K562 (cell line): Measurements from ENCODE around the gene MAMDC2. TPM values are rescaled to one million over a fixed set of nuclear protein-coding genes. Genes with fewer than 3 reads are reported as not detected.
A peak's percentile ranks its signal among the peaks of the same experiment; 100 is the strongest.

ENCODE experiments used
- ATAC-seq: fragments of 200-7000 bp; cut with Tn5 transposase; 3 replicates; pipeline ENCODE4 v1.9.1; 2020; ENCODE audit warnings: moderate library complexity
- BruUV-seq: library from RNA; stranded (reverse); fragments of 400-500 nt; replicated peaks from 2 replicates; lab custom pipeline; 2021; lab: Mats Ljungman, UMichigan
- CTCF ChIA-PET: fragments of 300-600 bp; formaldehyde crosslinking; extraction: SDS; loops from one replicate; lab custom pipeline; 2021; ENCODE audit warnings: low intra/inter-chr PET ratio; lab: Yijun Ruan, JAX
- POLR2A ChIA-PET: fragments of 300-600, 350-650 bp; sonication (Branson Sonifier 250); formaldehyde crosslinking; extraction: SDS; loops from one replicate; lab custom pipeline; 2021; ENCODE audit warnings: antibody characterized with exemption, inconsistent platforms; lab: Yijun Ruan, JAX
- DNase-seq, 4 experiments: peaks; one replicate each; pipeline versions ENCODE4 v3.0.0 to v3.0.0-alpha.2; 2011 to 2018; ENCODE audit warnings: low spot score in 3 of 4, mixed read lengths in 3 of 4; ENCODE audit errors: extremely low read depth in 1 of 4
- FAIRE-seq: peaks from 2 replicates; lab custom pipeline; 2011; peaks lifted over from hg19 to GRCh38; lab: Jason Lieb, UNC
- H2AFZ ChIP-seq: 2 replicates; pipeline ENCODE4 v1.6.0; 2011; ENCODE audit warnings: low read depth, low read length, control low read depth, inconsistent platforms
- H3K27ac ChIP-seq: fragments of 200-600 bp; 3 replicates; pipeline ENCODE4 v1.8.0; 2011; ENCODE audit warnings: low read depth, mild to moderate bottlenecking, control low read depth, inconsistent platforms, low read length, moderate library complexity, mixed read lengths; ENCODE audit errors: extremely low read depth
- H3K27me3 ChIP-seq, 2 experiments: fragments of 300-600 bp in 1 of 2; 2 replicates in 1 of 2; 3 replicates in 1 of 2; pipeline versions ENCODE4 v1.6.0 to v1.8.0; 2011; ENCODE audit warnings: inconsistent platforms in 2 of 2, low read length in 2 of 2, mild to moderate bottlenecking in 1 of 2, mixed read lengths in 1 of 2, moderate library complexity in 1 of 2; ENCODE audit not compliant: control insufficient read depth in 2 of 2, insufficient read depth in 2 of 2
- H3K36me3 ChIP-seq: fragments of 300-600 bp; 3 replicates; pipeline ENCODE4 v1.8.0; 2011; ENCODE audit warnings: mild to moderate bottlenecking, low read length, inconsistent platforms; ENCODE audit not compliant: control insufficient read depth, insufficient read depth
- H3K4me1 ChIP-seq, 2 experiments: fragments of 200-600 bp in 1 of 2; replicated peaks in 1 of 2; 2 replicates in 1 of 2; 3 replicates in 1 of 2; pipeline versions ENCODE4 v1.5.1 to v1.8.0; 2011; ENCODE audit warnings: inconsistent platforms in 2 of 2, low read length in 2 of 2, mild to moderate bottlenecking in 1 of 2, mixed read lengths in 1 of 2, moderate library complexity in 1 of 2; ENCODE audit not compliant: control insufficient read depth in 2 of 2, insufficient read depth in 2 of 2
- H3K4me2 ChIP-seq: 2 replicates; pipeline ENCODE4 v1.6.1; 2011; ENCODE audit warnings: low read length, control low read depth, inconsistent platforms, mixed read lengths; ENCODE audit not compliant: insufficient read depth
- H3K4me3 ChIP-seq: fragments of 200-600 bp; sonication (generic), shearing (Covaris generic); 2 replicates; pipeline ENCODE4 v1.5.1; 2016; ENCODE audit warnings: control low read depth, inconsistent platforms
- H3K79me2 ChIP-seq: fragments of 200-600 bp; 3 replicates; pipeline ENCODE4 v1.8.0; 2011; ENCODE audit warnings: low read length, inconsistent platforms; ENCODE audit not compliant: control insufficient read depth, insufficient read depth
- H3K9ac ChIP-seq, 2 experiments: 2 replicates each; pipeline versions ENCODE4 v1.6.0 to v1.6.1; 2011; ENCODE audit warnings: low read depth in 2 of 2, low read length in 2 of 2, control low read depth in 1 of 2, inconsistent platforms in 1 of 2, mild to moderate bottlenecking in 1 of 2, mixed read lengths in 1 of 2; ENCODE audit not compliant: insufficient read depth in 1 of 2
- H3K9me1 ChIP-seq: one replicate; pipeline ENCODE4 v1.6.0; 2011; ENCODE audit warnings: inconsistent platforms, mild to moderate bottlenecking, low read length, moderate library complexity; ENCODE audit not compliant: control insufficient read depth, insufficient read depth
- H3K9me3 ChIP-seq: replicated peaks from 2 replicates; pipeline ENCODE4 v1.5.1; 2011; ENCODE audit warnings: low read depth, low read length, inconsistent platforms; ENCODE audit not compliant: control insufficient read depth, insufficient read depth
- H4K20me1 ChIP-seq: replicated peaks from 2 replicates; pipeline ENCODE4 v1.6.1; 2011; ENCODE audit warnings: low read length, inconsistent platforms, mixed read lengths; ENCODE audit not compliant: control insufficient read depth, insufficient read depth
- ARID1B ChIP-seq: fragments of 450-650 bp; IDR thresholded peaks from 2 replicates; pipeline ENCODE4 v1.6.1; 2016; ENCODE audit warnings: antibody characterized with exemption, mild to moderate bottlenecking, inconsistent platforms
- ARID3B ChIP-seq: fragments of 250-450 bp; sonication (Bioruptor Pico); IDR thresholded peaks from 2 replicates; pipeline ENCODE4 v1.4.0; 2020; ENCODE audit warnings: borderline replicate concordance
- C11orf30 ChIP-seq: fragments of 450-650 bp; IDR thresholded peaks from 2 replicates; pipeline ENCODE4 v1.6.1; 2016; ENCODE audit warnings: low read depth, mild to moderate bottlenecking
- CGGBP1 ChIP-seq: fragments of 250-450 bp; sonication (Bioruptor Pico); IDR thresholded peaks from 2 replicates; pipeline ENCODE4 v1.9.0; 2021; ENCODE audit warnings: mild to moderate bottlenecking
- KDM2B ChIP-seq: fragments of 250-450 bp; sonication (Bioruptor Pico); IDR thresholded peaks from 2 replicates; pipeline ENCODE4 v1.8.0; 2021; ENCODE audit warnings: mild to moderate bottlenecking, moderate library complexity
- SPI1 ChIP-seq: IDR thresholded peaks from 2 replicates; pipeline ENCODE4 v1.6.1; 2011; ENCODE audit warnings: low read depth, low read length, control low read depth, borderline replicate concordance
- ZNF316 ChIP-seq: fragments of 450-650 bp; IDR thresholded peaks from 2 replicates; pipeline ENCODE4 v1.6.1; 2016
- WGBS: fragments of 100-300 bp; shearing (Covaris generic); methylation state at CpG from one replicate; pipeline ENCODE4 v1.1.6; 2016; ENCODE audit warnings: low coverage, mixed read lengths; ENCODE audit not compliant: insufficient coverage; ENCODE audit errors: missing lambda C conversion rate; 5-methylcytosine and 5-hydroxymethylcytosine counted together
- in situ Hi-C: fragments of 300-500 bp; cut with MboI; formaldehyde crosslinking; loops from 4 replicates; pipeline ENCODE4 v1.15.0; 2018; ENCODE audit warnings: inconsistent platforms, mixed read lengths
- intact Hi-C: fragments of 100-400 bp; cut with micrococcal nuclease; formaldehyde crosslinking; loops from 2 replicates; pipeline ENCODE4 v1.14.2; 2022
- polyA plus RNA-seq, 8 experiments: library from polyadenylated mRNA; depleted of rRNA in 4 of 8; stranded (reverse) in 5 of 8; unstranded in 3 of 8; fragments of >200 nt; fragmentation: Nextera tagmentation in 2 of 8; fragmentation: Illumina TruSeq in 1 of 8; extraction: Ambion mirVana in 2 of 8; extraction: Trizol in 1 of 8; gene quantifications; 2 replicates each; pipeline versions ENCODE4 v1.2.1 to v1.2.3, GENCODE V29; 2011 to 2014; ENCODE audit warnings: inconsistent platforms in 1 of 8, missing spikeins in 1 of 8
- total RNA-seq, 7 experiments: library from RNA; depleted of rRNA in 6 of 7; stranded (reverse); fragments of >200 nt in 6 of 7; fragmentation: Illumina TruSeq in 2 of 7; extraction: Trizol in 2 of 7; gene quantifications; 2 replicates each; pipeline versions ENCODE4 v1.2.1 to v1.2.3, GENCODE V29; 2011 to 2021; ENCODE audit warnings: low replicate concordance in 1 of 7
- TF ChIP-seq, protein P1 (sequence below): sonication (generic); formaldehyde crosslinking; IDR thresholded peaks from 2 replicates; pipeline ENCODE4 v1.8.0; 2022; ENCODE audit warnings: mild to moderate bottlenecking, missing genetic modification reagents

MAMDC2 gene
- total and polyA plus RNA-seq, 9 of the 15 experiments (the other 6 are each of a cell fraction or from before 2014, with no cell fraction given): 0.01 to 0.03 TPM; not detected in 7

DNA sequence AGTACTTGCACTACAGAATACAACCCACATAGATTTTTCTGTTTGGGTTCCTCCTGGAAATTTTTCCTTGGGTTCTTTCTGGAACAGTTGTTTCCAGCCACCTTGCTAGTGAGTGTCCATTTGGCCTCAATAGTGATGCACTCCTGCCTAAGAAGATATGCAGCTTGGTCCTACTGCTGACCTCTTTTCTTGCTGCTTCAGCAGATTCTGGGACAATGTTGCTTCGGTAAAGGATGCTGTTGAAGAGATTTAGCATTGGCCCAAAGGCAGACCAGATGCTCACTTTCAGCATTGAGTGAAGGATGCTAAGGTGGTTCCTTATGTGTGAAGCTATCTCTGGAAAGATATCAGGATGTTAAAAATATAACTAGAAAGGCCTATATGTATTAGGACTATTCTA is 128.9 kb downstream of the MAMDC2 start:
- ATAC-seq (no peak), DNase-seq (no peak)
- no peak overlapping the region for H3K4me3 ChIP-seq
- no peaks in the 10 kb centered on the region for H3K4me1 ChIP-seq
- no peaks in the 10 kb centered on the region for H3K9me3 ChIP-seq
- H3K27ac ChIP-seq: no peak overlapping the region
- no TSS peak for BruUV-seq
- intact Hi-C loops: no loop called here
- no peaks in the 10 kb centered on the region for H3K79me2 ChIP-seq
- H4K20me1 ChIP-seq: no peaks in the 10 kb centered on the region
- no peak overlapping the region for H2AFZ ChIP-seq
- no peaks in the 10 kb centered on the region for H3K27me3 ChIP-seq
- H3K9ac ChIP-seq: no peak overlapping the region
- no peak for TF ChIP-seq ARID3B (CRISPR knock-in tag)
- TF ChIP-seq C11orf30: peak; percentile 21; the same call in 1 of the 2 replicates
- TF ChIP-seq ZNF316: 0 out of 2 replicates have a peak, but pooled peaks have one; percentile 7
- TF ChIP-seq, all 486 proteins: peak for 2
- no peaks in the 10 kb centered on the region for H3K9me1 ChIP-seq
- no peaks in the 10 kb centered on the region for H3K36me3 ChIP-seq
- no peak overlapping the region for H3K4me2 ChIP-seq
- 0% methylated on average over 1 of the region's 1 CpG for WGBS
- no peak for FAIRE-seq
- ChIA-PET CTCF (no interaction called here), POLR2A (no interaction called here)
- in situ Hi-C loops: no loop called here

GRCh38 chr9:70177121-70177520 is 133.5 kb downstream of the MAMDC2 start:
- Histone ChIP-seq H3K79me2 (no peaks in the 10 kb centered on the region), H3K4me2 (no peak overlapping the region), H3K27me3 (no peaks in the 10 kb centered on the region), H4K20me1 (no peaks in the 10 kb centered on the region), H3K27ac (no peak overlapping the region), H3K9me1 (no peaks in the 10 kb centered on the region), H2AFZ (no peak overlapping the region), H3K4me3 (no peak overlapping the region), H3K9ac (no peak overlapping the region), H3K4me1 (no peaks in the 10 kb centered on the region), H3K9me3 (no peaks in the 10 kb centered on the region), H3K36me3 (no peaks in the 10 kb centered on the region)
- DNase-seq (no peak), ATAC-seq (no peak), FAIRE-seq (no peak)
- intact Hi-C loops (no loop called here), in situ Hi-C loops (no loop called here)
- BruUV-seq: no TSS peak
- 0% methylated on average over 1 of the region's 1 CpG for WGBS
- TF ChIP-seq, protein P1, sequence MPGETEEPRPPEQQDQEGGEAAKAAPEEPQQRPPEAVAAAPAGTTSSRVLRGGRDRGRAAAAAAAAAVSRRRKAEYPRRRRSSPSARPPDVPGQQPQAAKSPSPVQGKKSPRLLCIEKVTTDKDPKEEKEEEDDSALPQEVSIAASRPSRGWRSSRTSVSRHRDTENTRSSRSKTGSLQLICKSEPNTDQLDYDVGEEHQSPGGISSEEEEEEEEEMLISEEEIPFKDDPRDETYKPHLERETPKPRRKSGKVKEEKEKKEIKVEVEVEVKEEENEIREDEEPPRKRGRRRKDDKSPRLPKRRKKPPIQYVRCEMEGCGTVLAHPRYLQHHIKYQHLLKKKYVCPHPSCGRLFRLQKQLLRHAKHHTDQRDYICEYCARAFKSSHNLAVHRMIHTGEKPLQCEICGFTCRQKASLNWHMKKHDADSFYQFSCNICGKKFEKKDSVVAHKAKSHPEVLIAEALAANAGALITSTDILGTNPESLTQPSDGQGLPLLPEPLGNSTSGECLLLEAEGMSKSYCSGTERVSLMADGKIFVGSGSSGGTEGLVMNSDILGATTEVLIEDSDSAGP (CRISPR knock-in tag): no peak
- TF ChIP-seq KDM2B (CRISPR knock-in tag): no peak
- no peak for TF ChIP-seq SPI1
- TF ChIP-seq CGGBP1 (CRISPR knock-in tag): no peak
- TF ChIP-seq ARID1B: no peak
- CTCF ChIA-PET: no interaction called here
- POLR2A ChIA-PET: no interaction called here
